Vagina (tissue), 2 donors: ENCODE data around the gene APOL1. TPM values are rescaled to one million over a fixed set of nuclear protein-coding genes. Genes with fewer than 3 reads are reported as not detected.

Experiments
- DNase-seq, 2 donors: peaks; one replicate each; pipeline ENCODE4 v3.0.0-alpha.2; 2017; ENCODE audit errors: extremely low spot score in 2 of 2
- H3K27ac ChIP-seq: fragments of 200-600 bp; sonication (generic); one replicate; pipeline ENCODE4 v1.5.1; 2019
- H3K27me3 ChIP-seq: fragments of 200-600 bp; sonication (generic); one replicate; pipeline ENCODE4 v1.5.1; 2019
- H3K36me3 ChIP-seq, 2 donors: fragments of 200-600 bp; sonication (generic); one replicate each; pipeline ENCODE4 v1.5.1; 2017 to 2019
- H3K4me1 ChIP-seq: fragments of 200-600 bp; sonication (generic); one replicate; pipeline ENCODE4 v1.5.1; 2019
- H3K4me3 ChIP-seq, 2 donors: fragments of 200-600 bp; sonication (generic); 1 replicate in 1 of 2; 2 replicates in 1 of 2; pipeline ENCODE4 v1.5.1; 2016 to 2019
- H3K9me3 ChIP-seq: fragments of 200-600 bp; sonication (generic); one replicate; pipeline ENCODE4 v1.5.1; 2019
- POLR2A ChIP-seq, 2 donors: fragments of 450-650 bp; IDR thresholded peaks; one replicate each; pipeline ENCODE4 v1.6.1; 2017; ENCODE audit warnings: antibody characterized with exemption in 2 of 2, mild to moderate bottlenecking in 2 of 2, moderate library complexity in 2 of 2
- POLR2AphosphoS5 ChIP-seq, 2 donors: sonication (generic); formaldehyde crosslinking; IDR thresholded peaks; one replicate each; pipeline ENCODE4 v1.9.0; 2017; ENCODE audit warnings: antibody characterized with exemption in 2 of 2, mild to moderate bottlenecking in 2 of 2, low read depth in 1 of 2; ENCODE audit not compliant: insufficient read depth in 1 of 2
- intact Hi-C: fragments of 100-400 bp; cut with DNase I; formaldehyde crosslinking; loops from one replicate; pipeline ENCODE4 v1.15.1; 2023
- total RNA-seq: library from RNA; depleted of rRNA; stranded (reverse); fragments of >200 nt; gene quantifications from one replicate; pipeline ENCODE4 v1.2.3, GENCODE V29; 2016
- TF ChIP-seq, protein P1 (sequence below), 3 experiments: fragments of 450-650 bp in 2 of 3; fragments of 200-600 bp in 1 of 3; sonication (generic) in 1 of 3; IDR thresholded peaks; one replicate each; pipeline ENCODE4 v1.5.1; 2017 to 2019; ENCODE audit warnings: antibody characterized with exemption in 3 of 3, mild to moderate bottlenecking in 2 of 3, moderate library complexity in 2 of 3

The APOL1 gene
- total RNA-seq, 1 donor from 2014 or later, result 28.5 TPM

GRCh38 chr22:36221799-36222751, 30.9 kb upstream of the APOL1 start:
- Histone ChIP-seq H3K4me1 (no peaks in the 10 kb centered on the region), H3K36me3 (peaks cover 0 to 4% of the 10 kb centered on the region in 2 donors), H3K9me3 (no peaks in the 10 kb centered on the region), H3K27ac (no peak overlapping the region), H3K4me3 (no peak overlapping the region), H3K27me3 (no peaks in the 10 kb centered on the region)
- intact Hi-C loops, result no loop called here
- DNase-seq, result peak; percentile 46 to 78
- TF ChIP-seq POLR2A (IDR thresholded peaks at IDR 0.05), result no peak
- TF ChIP-seq, protein P1, sequence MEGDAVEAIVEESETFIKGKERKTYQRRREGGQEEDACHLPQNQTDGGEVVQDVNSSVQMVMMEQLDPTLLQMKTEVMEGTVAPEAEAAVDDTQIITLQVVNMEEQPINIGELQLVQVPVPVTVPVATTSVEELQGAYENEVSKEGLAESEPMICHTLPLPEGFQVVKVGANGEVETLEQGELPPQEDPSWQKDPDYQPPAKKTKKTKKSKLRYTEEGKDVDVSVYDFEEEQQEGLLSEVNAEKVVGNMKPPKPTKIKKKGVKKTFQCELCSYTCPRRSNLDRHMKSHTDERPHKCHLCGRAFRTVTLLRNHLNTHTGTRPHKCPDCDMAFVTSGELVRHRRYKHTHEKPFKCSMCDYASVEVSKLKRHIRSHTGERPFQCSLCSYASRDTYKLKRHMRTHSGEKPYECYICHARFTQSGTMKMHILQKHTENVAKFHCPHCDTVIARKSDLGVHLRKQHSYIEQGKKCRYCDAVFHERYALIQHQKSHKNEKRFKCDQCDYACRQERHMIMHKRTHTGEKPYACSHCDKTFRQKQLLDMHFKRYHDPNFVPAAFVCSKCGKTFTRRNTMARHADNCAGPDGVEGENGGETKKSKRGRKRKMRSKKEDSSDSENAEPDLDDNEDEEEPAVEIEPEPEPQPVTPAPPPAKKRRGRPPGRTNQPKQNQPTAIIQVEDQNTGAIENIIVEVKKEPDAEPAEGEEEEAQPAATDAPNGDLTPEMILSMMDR (IDR thresholded peaks at IDR 0.05), result peak in 2 of 3 experiments; percentile 22 to 45

DNA sequence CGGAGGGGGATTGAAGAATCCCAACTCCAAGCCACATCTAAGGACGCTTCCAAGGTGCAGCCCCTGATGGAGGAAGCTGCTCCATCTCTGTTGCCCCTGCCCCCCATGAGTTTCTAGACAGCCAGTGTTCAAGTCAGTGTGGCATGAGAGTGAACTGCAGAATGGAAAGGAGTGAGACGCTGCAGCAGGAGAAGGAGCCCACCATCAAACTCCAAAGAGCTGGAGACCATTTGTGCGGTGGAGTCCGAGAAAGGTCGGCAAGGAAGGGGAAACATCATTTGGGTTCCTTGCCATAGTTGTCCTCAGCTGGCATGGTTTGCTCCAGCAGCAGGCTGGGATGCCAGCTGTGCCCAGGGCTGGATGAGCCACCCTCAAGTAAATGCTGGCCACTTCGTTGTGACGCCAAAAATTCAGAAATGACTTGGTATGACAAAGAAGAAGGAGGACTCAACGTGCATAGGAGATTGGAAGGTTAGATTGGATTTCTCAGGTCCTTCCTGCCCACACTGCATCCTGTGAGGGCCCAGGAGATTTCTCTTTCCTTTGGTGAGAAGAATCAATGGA, 30.0 kb upstream of the APOL1 start:
- Histone ChIP-seq H3K4me1 (no peaks in the 10 kb centered on the region), H3K4me3 (no peak overlapping the region), H3K36me3 (peaks cover 0 to 13% of the 10 kb centered on the region in 2 donors), H3K27ac (no peak overlapping the region), H3K27me3 (no peaks in the 10 kb centered on the region), H3K9me3 (no peaks in the 10 kb centered on the region)
- no peak for TF ChIP-seq POLR2A (IDR thresholded peaks at IDR 0.05)
- TF ChIP-seq, protein P1 (IDR thresholded peaks at IDR 0.05), result no peak
- TF ChIP-seq POLR2AphosphoS5 (IDR thresholded peaks at IDR 0.05; ENCODE audit: insufficient read depth in 1 of 2, low read depth in 1 of 2), result no peak
- intact Hi-C loops, result no loop called here
- peak; percentile 46 to 60 for DNase-seq

GRCh38 chr22:36223504-36223903, 29.4 kb upstream of the APOL1 start:
- Histone ChIP-seq H3K4me3 (no peak overlapping the region), H3K27me3 (no peaks in the 10 kb centered on the region), H3K36me3 (peaks cover 0 to 15% of the 10 kb centered on the region in 2 donors), H3K27ac (no peak overlapping the region), H3K4me1 (no peaks in the 10 kb centered on the region), H3K9me3 (no peaks in the 10 kb centered on the region)
- TF ChIP-seq POLR2AphosphoS5 (IDR thresholded peaks at IDR 0.05; ENCODE audit: insufficient read depth in 1 of 2, low read depth in 1 of 2) (no peak), POLR2A (IDR thresholded peaks at IDR 0.05) (no peak)
- TF ChIP-seq, protein P1 (IDR thresholded peaks at IDR 0.05), result no peak
- DNase-seq, result peak in 1 of 2 donors; percentile 70
- intact Hi-C loops, result no loop called here

- Histone ChIP-seq H3K9me3 (no peaks in the 10 kb centered on the region), H3K4me3 (no peak overlapping the region), H3K27me3 (no peaks in the 10 kb centered on the region), H3K4me1 (no peaks in the 10 kb centered on the region), H3K27ac (no peak overlapping the region), H3K36me3 (peaks cover 0 to 22% of the 10 kb centered on the region in 2 donors)
- DNase-seq, result peak; percentile 58 to 70
- intact Hi-C loops, result no loop called here
- TF ChIP-seq, protein P1 (IDR thresholded peaks at IDR 0.05), result no peak
- TF ChIP-seq POLR2AphosphoS5 (IDR thresholded peaks at IDR 0.05; ENCODE audit: insufficient read depth in 1 of 2, low read depth in 1 of 2) (no peak), POLR2A (IDR thresholded peaks at IDR 0.05) (no peak)
Observed at GRCh38 chr22:36224245-36224644, 28.7 kb upstream of the APOL1 start.
